ENCODE measurements around the gene HAPSTR1.

DNA sequence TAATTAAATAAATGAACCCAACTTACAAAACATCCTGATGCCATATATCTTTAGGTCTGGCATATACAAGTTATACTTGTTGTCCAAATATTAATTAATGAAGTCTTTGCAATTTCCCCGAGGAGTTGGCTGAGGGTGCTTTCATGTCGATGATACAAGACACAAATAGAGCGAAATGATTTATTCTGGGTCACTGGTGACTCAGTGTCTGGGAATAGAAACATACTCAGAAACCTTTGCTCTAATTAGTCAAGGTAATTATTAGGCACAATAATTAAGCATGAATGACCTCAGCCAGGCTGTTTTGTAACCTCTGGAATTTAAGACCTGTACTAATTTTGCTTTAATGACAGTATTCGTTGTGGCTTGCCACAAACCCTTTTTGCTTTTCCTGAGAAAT lies 37.0 kb upstream of the HAPSTR1 start:
- TF ChIP-seq FIP1L1 (IDR thresholded peaks at IDR 0.05; ENCODE audit: borderline replicate concordance, insufficient read depth, low read depth, low read length) (no peak), NFATC3 (CRISPR knock-in tag; IDR thresholded peaks at IDR 0.05) (no peak), TCF7L2 (IDR thresholded peaks at IDR 0.05; ENCODE audit: low read depth, low read length) (no peak), ETV6 (CRISPR knock-in tag; conservative IDR thresholded peaks at IDR 0.05) (no peak), EP300 (IDR thresholded peaks at IDR 0.05; ENCODE audit: low read depth in 2 of 2, low read length in 2 of 2) (no peak), EP300 (CRISPR knock-in tag; IDR thresholded peaks at IDR 0.05; ENCODE audit: borderline replicate concordance) (no peak), CTCF (CRISPR knock-in tag; IDR thresholded peaks at IDR 0.05) (no peak), CREB1 (IDR thresholded peaks at IDR 0.05) (no peak), CREB1 (CRISPR knock-in tag; IDR thresholded peaks at IDR 0.05) (no peak), AGO2 (optimal IDR thresholded peaks at IDR 0.05; ENCODE audit: low read depth, low read length) (no peak), KDM4B (CRISPR knock-in tag; IDR thresholded peaks at IDR 0.05) (no peak), PHF21A (CRISPR knock-in tag; IDR thresholded peaks at IDR 0.05) (no peak), POLR2A (IDR thresholded peaks at IDR 0.05; ENCODE audit: insufficient read depth in 1 of 2, low read depth in 2 of 2, low read length in 2 of 2) (no peak), POLR2G (IDR thresholded peaks at IDR 0.05; ENCODE audit: low read depth, low read length) (no peak), MXD4 (CRISPR knock-in tag; IDR thresholded peaks at IDR 0.05) (no peak)
